Spleen (tissue), 11 donors: Measurements from ENCODE around the gene GPR150. TPM values are rescaled to one million over a fixed set of nuclear protein-coding genes. Genes with fewer than 3 reads are reported as not detected.
A peak's percentile ranks its signal among the peaks of the same experiment; 100 is the strongest.

Source experiments
- DNase-seq: peaks from one replicate; pipeline ENCODE4 v3.0.0-alpha.2; 2020
- H3K27ac ChIP-seq, 8 donors: fragments of 200-600 bp; sonication (generic) in 7 of 8; 1 replicate in 4 of 8; 2 replicates in 4 of 8; pipeline versions ENCODE4 v1.5.0 to v1.8.0; 2016 to 2021; ENCODE audit warnings: inconsistent platforms in 4 of 8, mild to moderate bottlenecking in 4 of 8, moderate library complexity in 1 of 8
- H3K27me3 ChIP-seq, 7 donors: fragments of 200-600 bp; sonication (generic) in 6 of 7; replicated peaks in 1 of 7; 1 replicate in 4 of 7; 2 replicates in 3 of 7; pipeline versions ENCODE4 v1.5.0 to v1.8.0; 2016 to 2021; ENCODE audit warnings: inconsistent platforms in 3 of 7, mild to moderate bottlenecking in 1 of 7
- H3K36me3 ChIP-seq, 6 donors: fragments of 200-600 bp; sonication (generic) in 5 of 6; 1 replicate in 4 of 6; 2 replicates in 2 of 6; pipeline versions ENCODE4 v1.5.0 to v1.8.0; 2016 to 2021; ENCODE audit warnings: inconsistent platforms in 2 of 6
- H3K4me1 ChIP-seq, 6 donors: fragments of 200-600 bp; sonication (generic) in 5 of 6; 1 replicate in 3 of 6; 2 replicates in 3 of 6; pipeline versions ENCODE4 v1.5.0 to v1.8.0; 2016 to 2021; ENCODE audit warnings: inconsistent platforms in 3 of 6
- H3K4me3 ChIP-seq, 8 donors: fragments of 200-600 bp; sonication (generic) in 7 of 8; 1 replicate in 4 of 8; 2 replicates in 4 of 8; pipeline versions ENCODE4 v1.5.0 to v1.8.0; 2016 to 2021; ENCODE audit warnings: inconsistent platforms in 4 of 8, mild to moderate bottlenecking in 4 of 8, moderate library complexity in 2 of 8
- H3K9me3 ChIP-seq, 8 donors: fragments of 200-600 bp; sonication (generic) in 7 of 8; 1 replicate in 4 of 8; 2 replicates in 4 of 8; pipeline versions ENCODE4 v1.5.0 to v1.8.0; 2016 to 2021; ENCODE audit warnings: inconsistent platforms in 4 of 8
- POLR2A ChIP-seq, 3 donors: fragments of 450-650 bp; IDR thresholded peaks; one replicate each; pipeline ENCODE4 v1.5.1; 2017; ENCODE audit warnings: antibody characterized with exemption in 3 of 3, mild to moderate bottlenecking in 1 of 3
- POLR2AphosphoS5 ChIP-seq, 3 donors: sonication (generic); formaldehyde crosslinking; IDR thresholded peaks; one replicate each; pipeline ENCODE4 v1.5.1; 2017; ENCODE audit warnings: antibody characterized with exemption in 3 of 3
- WGBS, 5 donors: extraction: QIAGEN DNeasy Blood & Tissue Kit in 3 of 5; methylation state at CpG; one replicate each; pipeline versions ENCODE4 v1.1.5 to v1.1.7; 2013 to 2018; 5-methylcytosine and 5-hydroxymethylcytosine counted together
- intact Hi-C: fragments of 100-400 bp; cut with DNase I; formaldehyde crosslinking; loops from one replicate; pipeline ENCODE4 v1.15.0; 2023; ENCODE audit warnings: low total_unique reads
- polyA plus RNA-seq, 3 donors: library from polyadenylated mRNA; stranded (reverse); fragments of 200-250 nt; gene quantifications; one replicate each; pipeline ENCODE4 v1.2.1, GENCODE V29; 2013
- total RNA-seq, 7 donors: library from RNA; depleted of rRNA in 3 of 7; stranded (reverse); fragments of >200 nt in 3 of 7; fragmentation: NEBNext Ultra II Directional in 4 of 7; extraction: Animal tissue kit (Norgen Biotek cat#: 25700) in 4 of 7; gene quantifications; one replicate each; pipeline versions ENCODE4 v1.1.0 to v1.2.1, GENCODE V29; 2016 to 2021
- TF ChIP-seq, protein P1 (sequence below), 11 experiments: fragments of 200-600 bp in 7 of 11; fragments of 450-650 bp in 4 of 11; sonication (generic) in 4 of 11; IDR thresholded peaks in 8 of 11; conservative IDR thresholded peaks in 3 of 11; 1 replicate in 7 of 11; 2 replicates in 4 of 11; pipeline versions ENCODE4 v1.4.0 to v1.8.0; 2016 to 2021; ENCODE audit warnings: antibody characterized with exemption in 11 of 11, inconsistent platforms in 4 of 11, mild to moderate bottlenecking in 1 of 11
- donor health status: healthy with polysubstance abuse.
- donor health status: DM: no; HTN: no; CAD: no; lungs with moderate emphysema.
- donor health status: DM: no; HTN: no; CAD: no.
- donor health status: Bipolar disorder and iron deficiency.
- donor health status: healthy.
- donor health status: DM: no; HTN: no; CAD: no.
- donor health status: DM: yes; HTN: yes; CAD: no.

GPR150 gene
- total and polyA plus RNA-seq, 10 donors: 0.23 to 1.1 (median 0.65) TPM; not detected in 2

DNA sequence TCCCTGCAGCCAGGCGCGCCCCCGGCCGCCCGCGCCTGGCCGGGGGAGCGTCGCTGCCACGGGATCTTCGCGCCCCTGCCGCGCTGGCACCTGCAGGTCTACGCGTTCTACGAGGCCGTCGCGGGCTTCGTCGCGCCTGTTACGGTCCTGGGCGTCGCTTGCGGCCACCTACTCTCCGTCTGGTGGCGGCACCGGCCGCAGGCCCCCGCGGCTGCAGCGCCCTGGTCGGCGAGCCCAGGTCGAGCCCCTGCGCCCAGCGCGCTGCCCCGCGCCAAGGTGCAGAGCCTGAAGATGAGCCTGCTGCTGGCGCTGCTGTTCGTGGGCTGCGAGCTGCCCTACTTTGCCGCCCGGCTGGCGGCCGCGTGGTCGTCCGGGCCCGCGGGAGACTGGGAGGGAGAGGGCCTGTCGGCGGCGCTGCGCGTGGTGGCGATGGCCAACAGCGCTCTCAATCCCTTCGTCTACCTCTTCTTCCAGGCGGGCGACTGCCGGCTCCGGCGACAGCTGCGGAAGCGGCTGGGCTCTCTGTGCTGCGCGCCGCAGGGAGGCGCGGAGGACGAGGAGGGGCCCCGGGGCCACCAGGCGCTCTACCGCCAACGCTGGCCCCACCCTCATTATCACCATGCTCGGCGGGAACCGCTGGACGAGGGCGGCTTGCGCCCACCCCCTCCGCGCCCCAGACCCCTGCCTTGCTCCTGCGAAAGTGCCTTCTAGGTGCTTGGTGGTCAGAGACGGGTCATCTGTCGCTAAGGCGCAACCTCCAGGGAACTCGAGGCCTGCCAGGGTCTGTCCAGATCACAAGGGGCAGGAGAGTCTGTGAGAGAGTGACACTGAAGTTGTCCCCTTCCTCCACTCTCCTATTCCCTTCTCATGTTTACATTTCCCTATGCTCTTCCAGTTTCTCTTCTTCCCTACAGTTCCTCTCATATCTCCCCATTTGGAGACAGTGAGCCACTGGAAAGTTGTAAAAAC is 1.3 kb downstream of the GPR150 start:
- peak overlapping the region in 6 of 8 donors; percentile 44 to 72 (median 62) for H3K27ac ChIP-seq
- H3K9me3 ChIP-seq: no peaks in the 10 kb centered on the region
- H3K27me3 ChIP-seq: peaks cover 0 to 22% (median 0%) of the 10 kb centered on the region in 7 donors
- intact Hi-C loops: no loop called here
- no peaks in the 10 kb centered on the region for H3K36me3 ChIP-seq
- peaks cover 7 to 42% (median 34%) of the 10 kb centered on the region in 6 donors for H3K4me1 ChIP-seq
- TF ChIP-seq POLR2AphosphoS5 (IDR thresholded peaks at IDR 0.05): peak; percentile 23 to 73 (median 50)
- TF ChIP-seq, protein P1, sequence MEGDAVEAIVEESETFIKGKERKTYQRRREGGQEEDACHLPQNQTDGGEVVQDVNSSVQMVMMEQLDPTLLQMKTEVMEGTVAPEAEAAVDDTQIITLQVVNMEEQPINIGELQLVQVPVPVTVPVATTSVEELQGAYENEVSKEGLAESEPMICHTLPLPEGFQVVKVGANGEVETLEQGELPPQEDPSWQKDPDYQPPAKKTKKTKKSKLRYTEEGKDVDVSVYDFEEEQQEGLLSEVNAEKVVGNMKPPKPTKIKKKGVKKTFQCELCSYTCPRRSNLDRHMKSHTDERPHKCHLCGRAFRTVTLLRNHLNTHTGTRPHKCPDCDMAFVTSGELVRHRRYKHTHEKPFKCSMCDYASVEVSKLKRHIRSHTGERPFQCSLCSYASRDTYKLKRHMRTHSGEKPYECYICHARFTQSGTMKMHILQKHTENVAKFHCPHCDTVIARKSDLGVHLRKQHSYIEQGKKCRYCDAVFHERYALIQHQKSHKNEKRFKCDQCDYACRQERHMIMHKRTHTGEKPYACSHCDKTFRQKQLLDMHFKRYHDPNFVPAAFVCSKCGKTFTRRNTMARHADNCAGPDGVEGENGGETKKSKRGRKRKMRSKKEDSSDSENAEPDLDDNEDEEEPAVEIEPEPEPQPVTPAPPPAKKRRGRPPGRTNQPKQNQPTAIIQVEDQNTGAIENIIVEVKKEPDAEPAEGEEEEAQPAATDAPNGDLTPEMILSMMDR (IDR thresholded peaks at IDR 0.05 in 8 of 11, conservative IDR thresholded peaks at IDR 0.05 in 3 of 11): no peak
- TF ChIP-seq POLR2A (IDR thresholded peaks at IDR 0.05): no peak
- DNase-seq: peak; percentile 84
- WGBS, 5 donors: 3 to 12% (median 4%) methylated on average over 18 to 92 of the region's 92 CpGs
- peak overlapping the region; percentile 53 to 74 (median 68) for H3K4me3 ChIP-seq

DNA sequence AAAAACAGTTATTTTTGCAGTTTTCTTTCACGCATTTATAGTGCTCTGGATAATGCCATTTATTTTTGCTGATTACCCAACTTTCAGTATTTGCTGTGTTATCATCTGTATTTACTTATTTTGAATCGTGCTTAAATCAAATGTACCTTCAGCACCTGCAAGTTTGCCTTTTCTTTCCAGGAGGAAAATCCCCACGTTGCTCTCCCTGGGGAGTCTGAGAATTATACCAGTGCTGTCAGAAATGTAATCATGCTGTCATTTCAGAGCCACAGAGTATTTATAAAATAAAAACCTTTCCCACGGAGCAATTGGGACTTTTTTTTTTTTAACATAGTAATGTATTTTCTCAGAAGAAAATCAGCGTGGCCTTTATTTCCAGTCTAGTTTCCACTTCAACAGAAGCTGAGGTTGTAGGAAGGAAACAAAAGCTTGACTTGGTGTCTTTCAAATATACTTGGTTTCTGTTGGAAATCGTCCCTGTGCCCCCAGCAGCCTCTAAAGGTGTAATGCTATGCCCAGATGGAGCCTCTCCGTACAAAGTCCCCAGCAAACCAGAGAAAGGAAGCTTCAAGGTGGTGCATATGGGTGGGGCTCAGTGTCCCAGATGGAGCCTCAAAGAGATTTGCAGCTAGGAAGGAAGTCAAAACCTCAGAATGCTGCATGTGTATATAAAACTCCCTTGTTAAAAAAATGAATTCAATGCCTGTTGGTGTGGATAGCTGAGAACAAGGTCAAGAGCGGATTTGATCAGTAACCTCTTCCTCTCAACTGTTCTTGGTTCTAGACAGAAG is 2.1 kb downstream of the GPR150 start:
- H3K9me3 ChIP-seq: no peaks in the 10 kb centered on the region
- intact Hi-C loops: no loop called here
- DNase-seq: no peak

DNA sequence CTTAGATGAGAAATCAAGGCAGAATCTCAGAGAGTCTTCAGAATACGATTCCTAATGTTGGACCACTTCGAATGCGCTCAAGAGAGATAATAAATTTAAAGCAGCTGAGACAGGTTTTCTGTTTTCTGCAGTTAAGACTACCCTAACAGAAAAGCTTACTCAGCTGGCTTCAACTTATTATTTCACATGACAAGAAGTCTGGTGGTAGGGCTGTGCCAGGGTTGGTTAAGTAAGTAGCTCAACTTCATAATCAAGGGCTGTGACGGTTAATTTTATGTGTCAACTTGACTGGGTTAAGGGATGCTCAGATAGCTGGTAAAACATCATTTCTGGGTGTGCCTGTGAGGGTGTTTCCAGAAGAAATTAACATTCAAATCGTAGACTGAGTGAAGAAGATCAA is 3.8 kb downstream of the GPR150 start:
- Histone ChIP-seq H3K36me3 (no peaks in the 10 kb centered on the region), H3K9me3 (no peaks in the 10 kb centered on the region), H3K27ac (no peak overlapping the region), H3K4me3 (no peak overlapping the region), H3K4me1 (peaks cover 7 to 42% (median 34%) of the 10 kb centered on the region in 6 donors), H3K27me3 (peaks cover 0 to 22% (median 0%) of the 10 kb centered on the region in 7 donors)
- WGBS, 5 donors: 95 to 99% (median 96%) methylated on average over 5 of the region's 5 CpGs
- no peak for DNase-seq
- TF ChIP-seq POLR2AphosphoS5 (IDR thresholded peaks at IDR 0.05) (no peak), POLR2A (IDR thresholded peaks at IDR 0.05) (no peak)
- TF ChIP-seq, protein P1 (IDR thresholded peaks at IDR 0.05 in 8 of 11, conservative IDR thresholded peaks at IDR 0.05 in 3 of 11): no peak
- intact Hi-C loops: no loop called here

More for the DNA sequence above, 2.1 kb downstream of the GPR150 start:
- H3K27ac ChIP-seq: peak overlapping the region in 2 of 8 donors; percentile 68 to 72
- peaks cover 0 to 22% (median 0%) of the 10 kb centered on the region in 7 donors for H3K27me3 ChIP-seq
- H3K36me3 ChIP-seq: no peaks in the 10 kb centered on the region
- WGBS, 5 donors: 30 to 42% (median 33%) methylated on average over 8 of the region's 8 CpGs
- TF ChIP-seq POLR2AphosphoS5 (IDR thresholded peaks at IDR 0.05) (no peak), POLR2A (IDR thresholded peaks at IDR 0.05) (no peak)
- TF ChIP-seq, protein P1 (IDR thresholded peaks at IDR 0.05 in 8 of 11, conservative IDR thresholded peaks at IDR 0.05 in 3 of 11): no peak
- H3K4me1 ChIP-seq: peaks cover 7 to 42% (median 34%) of the 10 kb centered on the region in 6 donors
- H3K4me3 ChIP-seq: peak overlapping the region in 4 of 8 donors; percentile 65 to 74 (median 70)
